Middle frontal gyrus (tissue), 1 donor: ENCODE results near the gene LINGO3.

Source experiments
- DNase-seq: peaks from one replicate; pipeline ENCODE4 v3.0.0-alpha.2; 2015; ENCODE audit warnings: low spot score; ENCODE audit errors: extremely low spot score

Gene LINGO3

GRCh38 chr19:2339644-2340310, 31.8 kb upstream of the LINGO3 start:
- no peak for DNase-seq

GRCh38 chr19:2338751-2339643, 31.0 kb upstream of the LINGO3 start:
- no peak for DNase-seq

DNA sequence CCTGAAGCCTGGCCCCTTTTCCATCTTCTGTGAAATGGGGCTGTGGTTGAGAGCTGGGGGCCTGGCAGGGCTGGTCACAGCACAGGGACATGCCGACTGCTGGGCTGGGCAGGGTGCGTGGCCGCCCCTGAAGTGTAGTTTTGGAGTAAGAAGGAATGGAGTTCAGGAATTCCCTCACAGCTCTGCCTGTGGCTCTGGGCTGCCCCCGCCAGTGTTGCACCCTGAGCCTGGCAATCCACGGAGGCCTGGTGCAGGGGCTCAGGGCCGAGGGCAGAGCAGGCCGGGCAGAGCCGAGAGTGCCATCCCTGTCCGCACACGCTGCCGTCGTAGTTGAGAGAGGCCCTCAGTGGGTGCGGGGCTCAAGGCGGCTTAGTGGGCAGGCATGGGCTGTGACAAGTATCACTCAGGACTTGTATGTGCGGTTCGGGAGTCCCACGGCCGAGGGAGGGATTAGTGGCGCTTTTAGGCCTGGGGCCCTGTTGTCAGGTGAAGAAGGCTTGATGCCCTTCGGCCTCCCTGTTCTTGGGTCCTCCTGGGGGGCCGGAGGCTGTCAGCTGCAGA, 30.2 kb upstream of the LINGO3 start:
- no peak for DNase-seq

DNA sequence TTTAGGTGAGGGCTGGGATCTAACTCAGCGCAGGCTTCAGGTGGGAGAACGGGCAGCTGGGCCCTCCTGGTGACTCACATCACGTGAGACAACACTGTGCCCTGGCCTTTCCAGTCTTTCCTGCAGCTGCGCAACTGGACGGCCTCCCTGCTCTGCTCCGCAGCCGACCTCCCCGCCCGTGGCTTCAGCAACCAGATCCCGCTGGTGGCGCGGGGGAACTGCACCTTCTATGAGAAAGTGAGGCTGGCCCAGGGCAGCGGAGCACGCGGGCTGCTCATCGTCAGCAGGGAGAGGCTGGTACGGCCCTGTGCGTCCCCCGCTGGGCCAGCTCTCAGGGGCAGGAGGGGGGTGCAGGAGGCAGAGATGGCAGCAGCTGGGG, 29.4 kb upstream of the LINGO3 start:
- no peak for DNase-seq

DNA sequence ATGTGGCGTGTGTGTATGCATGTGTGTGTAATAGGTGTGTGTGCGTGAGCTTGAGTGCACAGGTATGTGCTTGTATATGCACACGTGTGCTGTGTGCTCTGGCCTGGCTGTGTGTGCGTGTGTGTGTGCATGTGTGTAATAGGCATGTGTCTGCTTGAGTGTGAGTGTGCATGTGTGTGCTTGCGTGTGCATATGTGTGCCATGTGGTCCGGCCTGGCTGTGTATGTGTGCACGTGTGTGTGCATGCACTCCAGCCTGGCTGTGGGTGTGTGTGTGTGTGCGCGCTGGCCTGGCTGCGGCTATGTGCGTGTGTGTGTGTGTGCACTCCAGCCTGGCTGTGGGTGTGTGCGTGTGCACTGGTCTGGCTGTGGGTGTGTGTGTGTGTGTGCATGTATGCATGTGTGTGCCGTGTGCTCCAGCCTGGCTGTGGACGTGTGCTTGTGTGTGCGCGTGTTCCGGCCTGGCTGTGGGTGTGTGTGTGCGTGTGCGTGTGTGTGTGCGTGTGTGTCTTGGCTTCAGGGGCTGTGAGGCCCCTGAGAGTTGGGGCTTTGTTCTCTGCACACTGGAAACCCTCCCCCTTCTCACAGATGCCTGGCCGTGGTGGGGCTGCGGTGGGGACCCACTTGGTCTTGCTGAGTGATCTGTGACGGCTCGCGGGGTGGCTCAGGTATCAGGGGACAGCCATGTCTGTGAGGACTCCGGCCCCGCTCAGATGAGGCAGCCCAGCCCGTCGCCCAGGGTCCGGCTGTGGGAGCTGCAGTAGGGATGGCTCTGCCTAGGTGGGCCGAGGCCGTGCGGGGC, 28.8 kb upstream of the LINGO3 start:
- no peak for DNase-seq

GRCh38 chr19:2335848-2336247, 27.9 kb upstream of the LINGO3 start:
- DNase-seq = no peak

DNA sequence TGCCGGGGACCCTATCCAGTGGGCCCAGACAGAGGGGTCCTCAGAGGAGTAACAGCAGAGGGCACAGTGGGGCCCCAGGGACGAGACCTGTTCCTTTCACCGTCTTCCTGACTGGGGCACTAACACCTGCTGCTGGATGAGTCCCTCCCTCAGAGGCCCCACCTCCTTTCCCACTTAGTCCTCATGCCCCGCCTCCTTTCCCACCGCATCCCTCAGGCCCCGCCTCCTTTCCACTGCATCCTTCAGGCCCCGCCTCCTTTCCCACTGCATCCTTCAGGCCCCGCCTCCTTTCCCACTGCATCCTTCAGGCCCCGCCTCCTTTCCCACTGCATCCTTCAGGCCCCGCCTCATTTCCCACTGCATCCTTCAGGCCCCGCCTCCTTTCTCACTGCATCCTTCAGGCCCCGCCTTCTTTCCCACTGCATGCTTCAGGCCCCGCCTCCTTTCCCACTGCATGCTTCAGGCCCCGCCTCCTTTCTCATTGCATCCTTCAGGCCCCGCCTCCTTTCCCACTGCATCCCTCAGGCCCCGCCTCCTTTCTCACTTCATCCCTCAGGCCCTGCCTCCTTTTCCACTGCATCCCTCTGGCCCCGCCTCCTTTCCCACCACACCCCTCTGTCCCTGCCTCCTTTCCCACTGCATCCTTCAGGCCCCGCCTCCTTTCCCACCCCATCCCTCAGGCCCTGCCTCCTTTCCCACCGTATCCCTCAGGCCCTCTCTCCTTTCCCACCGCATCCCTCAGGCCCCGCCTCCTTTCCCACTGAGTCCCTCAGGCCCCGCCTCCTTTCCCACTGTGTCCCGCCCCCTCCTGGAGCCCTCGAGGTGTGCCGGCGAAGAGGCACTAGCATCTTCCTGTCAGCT, 27.3 kb upstream of the LINGO3 start:
- DNase-seq = no peak

DNA sequence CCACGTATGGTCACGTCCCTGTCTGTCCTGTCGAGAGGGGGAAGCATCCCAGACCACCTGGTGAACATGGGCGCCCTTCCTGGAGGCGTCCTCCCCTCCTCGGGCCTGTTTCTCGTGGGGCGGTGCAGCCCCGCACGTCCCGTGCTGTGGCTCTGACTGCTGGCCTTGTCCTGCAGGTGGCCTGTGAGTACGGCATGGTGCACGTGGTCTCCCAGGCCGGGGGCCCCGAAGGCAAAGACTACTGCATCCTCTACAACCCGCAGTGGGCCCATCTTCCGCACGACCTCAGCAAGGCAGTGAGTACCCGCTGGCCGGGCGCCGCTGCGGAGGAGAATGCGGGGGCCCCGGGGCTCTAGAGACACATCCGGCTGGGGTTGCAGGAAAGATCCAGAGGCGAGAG, 26.5 kb upstream of the LINGO3 start:
- DNase-seq = no peak

GRCh38 chr19:2333807-2334211, 25.9 kb upstream of the LINGO3 start:
- no peak for DNase-seq

GRCh38 chr19:2333027-2333806, 25.3 kb upstream of the LINGO3 start:
- no peak for DNase-seq

DNA sequence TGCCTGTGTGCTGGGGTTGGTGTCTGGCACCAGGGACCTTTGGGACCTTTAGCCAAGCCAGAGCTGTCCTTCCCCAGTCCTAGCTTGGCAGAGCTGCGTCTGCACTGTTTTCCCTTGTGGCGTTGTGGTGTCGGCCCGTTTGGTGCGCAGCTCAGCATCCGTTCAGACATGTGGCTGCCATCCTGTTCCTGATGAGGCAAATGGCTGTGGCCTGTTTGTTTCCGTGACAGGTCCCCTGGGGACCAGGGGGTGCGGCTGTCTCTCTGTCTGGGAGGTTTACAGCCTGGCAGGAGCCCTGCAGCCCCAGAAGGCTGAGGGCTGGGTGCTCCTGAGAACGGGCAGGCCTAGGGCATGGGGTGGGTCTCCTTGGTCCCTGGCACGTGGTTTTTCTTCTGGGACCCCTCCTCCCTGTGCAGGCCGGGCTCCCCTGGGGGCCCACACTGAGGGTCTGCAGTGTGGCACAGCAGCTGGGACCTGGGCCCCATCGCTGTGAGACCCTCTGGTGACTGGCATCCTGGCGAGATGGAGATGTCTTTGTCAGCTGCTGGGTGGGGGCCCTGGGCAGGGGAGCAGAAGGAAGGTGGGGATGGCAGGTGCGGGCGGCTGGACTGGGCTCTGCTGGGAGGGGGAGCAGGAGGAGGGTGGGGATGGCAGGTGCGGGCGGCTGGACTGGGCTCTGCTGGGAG, 24.5 kb upstream of the LINGO3 start:
- DNase-seq = no peak

DNA sequence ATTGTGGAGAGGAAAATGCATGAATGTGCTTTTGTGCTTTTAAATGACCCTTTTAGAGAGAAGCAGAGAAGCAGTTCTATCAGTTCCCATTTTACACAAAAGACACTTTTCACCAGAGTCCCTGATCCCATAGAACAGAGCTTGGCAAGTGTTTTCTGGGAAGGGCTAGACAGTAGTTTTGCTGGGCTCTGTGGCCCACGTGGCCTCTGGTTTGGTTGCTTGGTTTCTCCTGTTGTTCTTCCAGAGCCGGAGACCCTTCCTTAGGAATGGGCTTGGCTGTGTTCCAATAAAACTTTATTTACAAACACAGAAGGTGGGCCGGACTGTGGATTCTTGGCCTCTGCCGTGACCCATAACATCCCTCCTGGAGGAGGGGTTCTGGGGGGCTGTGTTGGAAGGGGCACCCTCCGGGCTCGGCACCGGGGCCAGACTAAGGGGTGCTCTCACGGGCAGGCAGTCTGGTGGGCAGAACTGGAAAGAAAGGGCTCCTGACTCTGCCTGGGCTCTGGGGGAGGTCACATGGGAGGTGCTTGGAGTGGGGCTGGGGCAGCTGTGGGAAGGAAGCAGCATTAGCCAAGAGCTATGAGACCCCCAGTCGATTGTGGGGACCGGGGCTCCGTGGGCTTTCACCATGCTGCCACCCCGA, 23.8 kb upstream of the LINGO3 start:
- DNase-seq = no peak

DNA sequence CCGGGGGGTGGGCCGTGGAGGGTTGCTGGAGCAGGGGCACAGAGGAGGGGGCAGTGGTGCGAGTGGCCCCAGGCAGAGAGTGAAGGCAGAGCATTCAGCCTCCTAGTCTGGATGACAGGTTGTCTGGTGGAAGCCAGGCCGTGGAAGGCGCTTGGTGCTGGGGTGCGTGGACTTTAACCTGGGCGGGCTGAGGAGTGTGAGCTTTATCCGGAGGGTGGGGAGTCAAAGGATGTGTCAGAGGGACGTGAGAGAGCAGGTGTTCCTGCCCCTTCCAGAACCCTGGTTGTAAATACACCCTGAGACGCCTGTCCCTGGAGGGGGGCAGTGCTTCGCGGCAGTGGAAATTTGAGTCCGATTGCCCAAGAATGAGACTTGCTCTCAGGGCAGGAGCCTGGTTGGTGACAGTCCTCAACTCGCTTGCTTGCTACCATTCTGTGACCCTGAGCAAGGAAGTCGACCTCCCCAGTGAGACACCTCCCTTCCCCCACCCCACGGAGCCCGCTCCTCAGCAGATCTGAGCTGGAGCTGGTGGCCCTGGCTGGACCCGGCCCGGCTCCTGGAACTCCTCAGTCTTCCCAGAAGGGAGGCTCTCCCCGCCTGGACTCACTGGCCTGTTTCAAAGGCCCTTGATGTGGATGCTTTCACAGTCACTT, 22.8 kb upstream of the LINGO3 start:
- DNase-seq = no peak

- no peak for DNase-seq
Observed at GRCh38 chr19:2330255-2330631, 22.3 kb upstream of the LINGO3 start.

DNA sequence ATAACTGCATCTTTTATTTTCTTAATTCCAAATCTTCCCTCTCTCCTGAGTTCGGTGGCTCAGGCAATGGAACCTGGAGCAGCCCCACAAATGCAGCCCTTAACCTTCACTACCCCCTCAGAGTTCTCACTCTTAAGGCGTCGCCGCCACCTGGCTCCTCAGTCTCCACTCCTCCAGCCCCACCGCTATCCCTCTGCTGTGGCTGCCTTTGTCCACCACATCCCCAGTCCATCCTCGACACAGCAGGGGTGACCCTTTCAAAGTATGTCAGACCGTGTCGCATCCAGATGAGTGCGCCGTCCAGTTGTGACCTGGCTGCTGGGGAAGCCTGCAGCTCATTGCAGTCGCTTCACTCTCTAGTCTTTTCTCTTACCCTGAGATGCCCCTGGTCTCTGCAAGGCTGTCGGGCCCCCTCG, 21.6 kb upstream of the LINGO3 start:
- no peak for DNase-seq

DNA sequence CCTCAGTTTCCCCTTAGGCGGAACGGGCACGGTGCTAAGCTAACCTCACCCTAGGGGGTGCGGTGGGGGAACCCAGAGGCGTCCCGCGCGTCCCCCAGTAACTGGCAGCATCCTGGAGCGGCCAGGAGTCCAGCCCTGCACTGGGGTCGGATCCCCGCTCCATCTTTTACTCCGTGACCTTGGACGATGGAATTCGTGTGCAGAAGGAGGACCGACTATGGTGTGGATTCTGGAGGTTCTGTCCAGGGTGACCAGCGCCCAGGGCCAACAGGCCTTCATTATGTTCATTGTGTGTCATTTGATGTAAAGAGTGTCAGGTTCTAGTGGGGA, 21.2 kb upstream of the LINGO3 start:
- DNase-seq = no peak

GRCh38 chr19:2328401-2329148, 20.6 kb upstream of the LINGO3 start, which contains the start of the genes LSM7 and SPPL2B:
LSM7 (minus strand) TSS chr19:2328586; CDS start chr19:2328566, 20 bp downstream.
SPPL2B (plus strand) TSS chr19:2328684; CDS start chr19:2328710, 26 bp downstream.
- peak; percentile 91 for DNase-seq
